Measurements from ENCODE around the gene RAB29. TPM values are rescaled to one million over a fixed set of nuclear protein-coding genes. Genes with fewer than 3 reads are reported as not detected.

The RAB29 gene
- polyA plus RNA-seq, 3 donors, result 23.2 to 32.2 (median 31.5) TPM

GRCh38 chr1:205783433-205783795 lies 8.1 kb upstream of the RAB29 start:
- H3K4me2 ChIP-seq (replicated peaks; ENCODE audit: extremely low read depth, low read length, poor library complexity, severe bottlenecking), result no peak overlapping the region
- Mint-ChIP-seq H3K9me3 (peaks cover 0 to 1% (median 0%) of the 10 kb centered on the region in 7 donors), H3K27me3 (ENCODE audit: low read depth in 3 of 3) (peaks cover 0 to 3% (median 2%) of the 10 kb centered on the region in 3 donors), H3K36me3 (no peaks in the 10 kb centered on the region), H3K4me3 (no peak overlapping the region), H3K4me1 (peaks cover 17% of the 10 kb centered on the region), H3K27ac (no peak overlapping the region)
- intact Hi-C loops (cut with micrococcal nuclease), result no loop called here
- H3K79me2 ChIP-seq (ENCODE audit: insufficient read depth, low read length), result no peaks in the 10 kb centered on the region
- H3K27ac ChIP-seq (ENCODE audit: low read depth in 1 of 2, low read length in 2 of 2), result no peak overlapping the region
- no peak overlapping the region for H3K9ac ChIP-seq (ENCODE audit: insufficient read depth, low read length, poor library complexity, severe bottlenecking)
- no peak overlapping the region for H3K4me3 ChIP-seq (replicated peaks in 1 of 3; ENCODE audit: low read depth in 2 of 3, low read length in 3 of 3)
- TF ChIP-seq CTCF (IDR thresholded peaks at IDR 0.05), result no peak
- H2AFZ ChIP-seq (ENCODE audit: insufficient read depth, low read depth, low read length, poor library complexity, severe bottlenecking), result no peak overlapping the region
- DNase-seq, result no peak
- no peaks in the 10 kb centered on the region for H3K9me3 ChIP-seq (replicated peaks in 1 of 2; ENCODE audit: control insufficient read depth in 1 of 2, insufficient read depth in 1 of 2, low read length in 2 of 2)
- no peaks in the 10 kb centered on the region for H3K36me3 ChIP-seq (replicated peaks in 1 of 2; ENCODE audit: control insufficient read depth in 1 of 2, insufficient read depth in 2 of 2, low read length in 2 of 2)
- no peaks in the 10 kb centered on the region for H3K27me3 ChIP-seq (ENCODE audit: control insufficient read depth in 2 of 2, insufficient read depth in 2 of 2, low read length in 2 of 2)
- no peaks in the 10 kb centered on the region for H4K20me1 ChIP-seq (ENCODE audit: insufficient read depth, low read length)
- peaks cover 5 to 8% of the 10 kb centered on the region in 2 donors for H3K4me1 ChIP-seq (ENCODE audit: control insufficient read depth in 1 of 2, insufficient read depth in 2 of 2, low read length in 2 of 2)

- Histone ChIP-seq H3K27me3 (ENCODE audit: control insufficient read depth in 2 of 2, insufficient read depth in 2 of 2, low read length in 2 of 2) (no peaks in the 10 kb centered on the region), H3K9me3 (replicated peaks in 1 of 2; ENCODE audit: control insufficient read depth in 1 of 2, insufficient read depth in 1 of 2, low read length in 2 of 2) (no peaks in the 10 kb centered on the region), H3K9ac (ENCODE audit: insufficient read depth, low read length, poor library complexity, severe bottlenecking) (no peak overlapping the region), H3K4me2 (replicated peaks; ENCODE audit: extremely low read depth, low read length, poor library complexity, severe bottlenecking) (no peak overlapping the region), H3K4me1 (ENCODE audit: control insufficient read depth in 1 of 2, insufficient read depth in 2 of 2, low read length in 2 of 2) (peaks cover 11 to 14% of the 10 kb centered on the region in 2 donors), H3K36me3 (replicated peaks in 1 of 2; ENCODE audit: control insufficient read depth in 1 of 2, insufficient read depth in 2 of 2, low read length in 2 of 2) (no peaks in the 10 kb centered on the region), H2AFZ (ENCODE audit: insufficient read depth, low read depth, low read length, poor library complexity, severe bottlenecking) (no peak overlapping the region), H3K27ac (ENCODE audit: low read depth in 1 of 2, low read length in 2 of 2) (no peak overlapping the region), H3K79me2 (ENCODE audit: insufficient read depth, low read length) (no peaks in the 10 kb centered on the region), H4K20me1 (ENCODE audit: insufficient read depth, low read length) (no peaks in the 10 kb centered on the region), H3K4me3 (replicated peaks in 1 of 3; ENCODE audit: low read depth in 2 of 3, low read length in 3 of 3) (no peak overlapping the region)
- WGBS (ENCODE audit: insufficient coverage), result 100% methylated on average over 2 of the region's 4 CpGs
- Mint-ChIP-seq H3K4me1 (peaks cover 22% of the 10 kb centered on the region), H3K27ac (no peak overlapping the region), H3K36me3 (no peaks in the 10 kb centered on the region), H3K27me3 (ENCODE audit: low read depth in 3 of 3) (peaks cover 0 to 3% (median 2%) of the 10 kb centered on the region in 3 donors), H3K4me3 (no peak overlapping the region), H3K9me3 (peaks cover 0 to 1% (median 0%) of the 10 kb centered on the region in 7 donors)
- no peak for DNase-seq
- intact Hi-C loops (cut with micrococcal nuclease), result no loop called here
- TF ChIP-seq CTCF (IDR thresholded peaks at IDR 0.05), result no peak
Observed at GRCh38 chr1:205782627-205783432, 7.5 kb upstream of the RAB29 start.

All from CD14-positive monocyte (primary cell).